A549 (cell line): ENCODE measurements around the gene SLC22A17. TPM values are rescaled to one million over a fixed set of nuclear protein-coding genes. Genes with fewer than 3 reads are reported as not detected.
A peak's percentile ranks its signal among the peaks of the same experiment; 100 is the strongest.
"Not testable (repeated sequence)": the region's sequence is repeated elsewhere in the genome, so short reads cannot be mapped to it uniquely, and the experiment has no call there.

ENCODE experiments used
- ATAC-seq, 2 experiments: fragments of 200-7000 bp in 1 of 2; fragments of >200 bp in 1 of 2; cut with Nextera tagmentation in 1 of 2; cut with Tn5 transposase in 1 of 2; 3 replicates each; pipeline versions ENCODE4 v1.8.0 to v1.9.1; 2018 to 2020; ENCODE audit warnings: mild to moderate bottlenecking in 1 of 2, moderate library complexity in 1 of 2
- CTCF ChIA-PET: fragments of 300-600 bp; sonication (Branson Sonifier 250); formaldehyde crosslinking; extraction: SDS; loops from one replicate; lab custom pipeline; 2021; ENCODE audit warnings: antibody characterized with exemption, inconsistent platforms; lab: Yijun Ruan, JAX
- POLR2A ChIA-PET: fragments of 350-600 bp; formaldehyde crosslinking; extraction: SDS; loops from one replicate; lab custom pipeline; 2021; ENCODE audit warnings: antibody characterized with exemption, inconsistent platforms; lab: Yijun Ruan, JAX
- DNase-seq, 2 experiments: peaks; one replicate each; pipeline versions ENCODE4 v3.0.0 to v3.0.0-alpha.2; 2011 to 2016; ENCODE audit warnings: low read depth in 1 of 2, low spot score in 1 of 2
- FAIRE-seq: peaks from 2 replicates; lab custom pipeline; 2011; peaks lifted over from hg19 to GRCh38; lab: Jason Lieb, UNC
- H3K27ac ChIP-seq, 2 experiments: fragments of >200 bp; sonication (Bioruptor Twin); formaldehyde crosslinking; 3 replicates each; pipeline ENCODE4 v1.5.1; 2016 to 2017
- H3K4me1 ChIP-seq: fragments of >200 bp; sonication (Bioruptor Twin); formaldehyde crosslinking; 3 replicates; pipeline ENCODE4 v1.6.1; 2016
- H3K4me2 ChIP-seq: fragments of >200 bp; sonication (Bioruptor Twin); formaldehyde crosslinking; 3 replicates; pipeline ENCODE4 v1.6.1; 2016
- H3K4me3 ChIP-seq: fragments of >200 bp; sonication (Bioruptor Twin); formaldehyde crosslinking; 3 replicates; pipeline ENCODE4 v1.5.1; 2016
- H3K9me3 ChIP-seq: fragments of >200 bp; sonication (Bioruptor Twin); formaldehyde crosslinking; 3 replicates; pipeline ENCODE4 v1.6.1; 2016
- JUN ChIP-seq, 2 experiments: fragments of >200 bp; sonication (Bioruptor Twin); formaldehyde crosslinking; IDR thresholded peaks; 2 replicates in 1 of 2; 3 replicates in 1 of 2; pipeline ENCODE4 v1.6.1; 2016 to 2017
- KDM1A ChIP-seq: fragments of 200-600 bp; sonication (generic); IDR thresholded peaks from 2 replicates; pipeline ENCODE4 v1.6.1; 2016; ENCODE audit warnings: low read depth, mild to moderate bottlenecking
- MAFK ChIP-seq: fragments of 450-650 bp; IDR thresholded peaks from 2 replicates; pipeline ENCODE4 v1.6.1; 2014; ENCODE audit not compliant: partially characterized antibody
- NPAS2 ChIP-seq: fragments of 250-450 bp; sonication (Bioruptor Pico); IDR thresholded peaks from 2 replicates; pipeline ENCODE4 v1.8.0; 2022; ENCODE audit warnings: mild to moderate bottlenecking, moderate library complexity, borderline replicate concordance
- PHF8 ChIP-seq: fragments of 200-600 bp; sonication (generic); IDR thresholded peaks from 2 replicates; pipeline ENCODE4 v1.6.1; 2016; ENCODE audit warnings: low read depth, mild to moderate bottlenecking, antibody characterized with exemption, moderate library complexity, borderline replicate concordance
- POLR2A ChIP-seq: IDR thresholded peaks from 2 replicates; pipeline ENCODE4 v1.6.1; 2012; ENCODE audit warnings: mild to moderate bottlenecking, low read length
- SREBF2 ChIP-seq: fragments of 450-650 bp; IDR thresholded peaks from 2 replicates; pipeline ENCODE4 v1.6.1; 2014; ENCODE audit warnings: mild to moderate bottlenecking, moderate library complexity
- WGBS: methylation state at CpG from one replicate; pipeline ENCODE4 v1.1.6; 2017; ENCODE audit errors: missing lambda C conversion rate; 5-methylcytosine and 5-hydroxymethylcytosine counted together
- polyA minus RNA-seq: library from RNA; depleted of rRNA, polyadenylated mRNA; stranded (reverse); fragments of >200 nt; gene quantifications from 2 replicates; pipeline ENCODE4 v1.2.3, GENCODE V29; 2011; rRNA and poly(A)+ RNA removed
- polyA plus RNA-seq, 4 experiments: library from polyadenylated mRNA; depleted of rRNA in 3 of 4; stranded (reverse); fragments of >200 nt; fragmentation: RNase III in 1 of 4; extraction: RNeasy Plus Mini Kit Qiagen cat#74134 plus additional on column Dnase treatment in 1 of 4; gene quantifications; 2 replicates in 3 of 4; 3 replicates in 1 of 4; pipeline ENCODE4 v1.2.3, GENCODE V29; 2011 to 2017
- TF ChIP-seq, protein P1 (sequence below): fragments of 200-600 bp; sonication (generic); IDR thresholded peaks from 2 replicates; pipeline ENCODE4 v1.6.1; 2016; ENCODE audit warnings: antibody characterized with exemption, mild to moderate bottlenecking, moderate library complexity
- TF ChIP-seq, protein P2 (sequence below): fragments of >200 bp; sonication (Bioruptor Twin); formaldehyde crosslinking; IDR thresholded peaks from 3 replicates; pipeline ENCODE4 v1.5.1; 2016

Gene SLC22A17
- polyA plus RNA-seq (2011; rRNA removed): 3.5 and 4.6 TPM in 2 replicates
- polyA plus RNA-seq (2012; cell fraction: cytosol; rRNA removed): 4.1 and 5.6 TPM in 2 replicates
- polyA plus RNA-seq (2012; cell fraction: nucleus; rRNA removed): 23.6 and 27.7 TPM in 2 replicates
- polyA plus RNA-seq (2017; fragmentation: RNase III; extraction: RNeasy Plus Mini Kit Qiagen cat#74134 plus additional on column Dnase treatment): 6.3 to 9.6 TPM (median 8.4 TPM) in 3 replicates
- polyA minus RNA-seq: 3.5 and 4.2 TPM in 2 replicates

DNA sequence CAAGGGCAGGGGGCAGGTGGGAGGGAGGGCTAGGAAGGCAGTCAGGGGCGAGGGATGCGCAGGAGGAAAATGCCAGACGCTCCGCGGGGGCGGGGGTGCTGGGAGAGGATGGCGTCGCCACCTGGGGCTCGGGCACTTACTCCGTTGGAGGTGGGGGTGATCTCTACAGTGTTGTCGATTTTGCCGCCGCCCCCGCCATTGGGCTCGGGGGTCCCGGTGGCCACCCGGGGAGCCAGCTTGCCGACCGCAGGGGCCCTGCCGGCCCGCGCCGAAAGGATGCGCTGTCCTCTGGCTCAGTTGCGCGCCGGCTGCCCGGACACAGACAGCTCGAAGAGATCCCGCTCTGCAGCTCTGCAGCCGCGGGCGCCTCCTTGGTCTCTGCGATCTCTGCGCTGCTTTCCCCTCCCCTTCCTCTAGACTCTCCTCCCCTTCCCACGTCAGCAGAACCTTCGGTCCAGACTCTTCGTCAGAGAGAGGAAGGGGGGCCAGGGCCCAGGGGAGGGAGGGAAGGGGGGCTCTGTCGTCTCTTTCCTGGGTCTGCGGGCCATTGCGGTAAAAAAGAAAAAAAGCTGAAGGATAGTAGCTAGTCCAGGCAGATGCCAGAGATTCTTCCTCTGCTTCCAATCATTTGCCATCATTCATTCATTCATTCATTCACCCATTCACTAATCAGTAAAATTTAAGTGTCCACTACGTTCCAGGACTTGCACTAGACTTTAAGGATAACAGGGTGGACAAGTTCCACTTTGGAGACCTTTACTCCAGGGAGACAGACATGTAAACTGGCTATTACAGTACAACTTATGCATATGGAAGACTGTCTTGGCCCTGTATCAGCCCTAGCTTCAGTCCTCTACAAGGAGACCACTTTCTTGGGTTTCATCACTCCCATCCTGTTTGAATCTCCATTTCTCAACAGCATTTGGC is at the start of gene SLC22A17:
SLC22A17 (minus strand) TSS at position 382 of the 927 bp plus-strand sequence.
- 0 out of 3 replicates have a peak, but pooled peaks cover 3% of the 10 kb centered on the region for H3K4me1 ChIP-seq
- H3K27ac ChIP-seq: peak within 1 kb of the TSS; percentile 38 to 83; a peak in 5 of 6 replicates
- ATAC-seq (peak; percentile 88 to 96), DNase-seq (peak; percentile 60 to 65), FAIRE-seq (no peak)
- H3K4me3 ChIP-seq: peak within 1 kb of the TSS; percentile 52
- 3% methylated on average over 39 of the region's 42 CpGs for WGBS
- ChIA-PET CTCF (interaction anchor here (0.9 to 3.2 kb wide), 9 partner anchors 9 to 45 kb away, joined by 3 to 24 read pairs (median 5); partner anchors contain the start of gene BCL2L2), POLR2A (interaction anchor here (0.6 kb wide), 1 partner anchor 9 kb away, joined by 3 read pairs; no protein-coding TSS in a partner anchor)
- H3K9me3 ChIP-seq: no peaks in the 10 kb centered on the region
- H3K4me2 ChIP-seq: peak within 1 kb of the TSS; percentile 83
- TF ChIP-seq POLR2A (peak; percentile 84), PHF8 (peak; percentile 31; the same call in 1 of the 2 replicates), NPAS2 (CRISPR knock-in tag) (no peak)

- no peak for DNase-seq
- no peak overlapping the region for H3K27ac ChIP-seq
- TF ChIP-seq, protein P1, sequence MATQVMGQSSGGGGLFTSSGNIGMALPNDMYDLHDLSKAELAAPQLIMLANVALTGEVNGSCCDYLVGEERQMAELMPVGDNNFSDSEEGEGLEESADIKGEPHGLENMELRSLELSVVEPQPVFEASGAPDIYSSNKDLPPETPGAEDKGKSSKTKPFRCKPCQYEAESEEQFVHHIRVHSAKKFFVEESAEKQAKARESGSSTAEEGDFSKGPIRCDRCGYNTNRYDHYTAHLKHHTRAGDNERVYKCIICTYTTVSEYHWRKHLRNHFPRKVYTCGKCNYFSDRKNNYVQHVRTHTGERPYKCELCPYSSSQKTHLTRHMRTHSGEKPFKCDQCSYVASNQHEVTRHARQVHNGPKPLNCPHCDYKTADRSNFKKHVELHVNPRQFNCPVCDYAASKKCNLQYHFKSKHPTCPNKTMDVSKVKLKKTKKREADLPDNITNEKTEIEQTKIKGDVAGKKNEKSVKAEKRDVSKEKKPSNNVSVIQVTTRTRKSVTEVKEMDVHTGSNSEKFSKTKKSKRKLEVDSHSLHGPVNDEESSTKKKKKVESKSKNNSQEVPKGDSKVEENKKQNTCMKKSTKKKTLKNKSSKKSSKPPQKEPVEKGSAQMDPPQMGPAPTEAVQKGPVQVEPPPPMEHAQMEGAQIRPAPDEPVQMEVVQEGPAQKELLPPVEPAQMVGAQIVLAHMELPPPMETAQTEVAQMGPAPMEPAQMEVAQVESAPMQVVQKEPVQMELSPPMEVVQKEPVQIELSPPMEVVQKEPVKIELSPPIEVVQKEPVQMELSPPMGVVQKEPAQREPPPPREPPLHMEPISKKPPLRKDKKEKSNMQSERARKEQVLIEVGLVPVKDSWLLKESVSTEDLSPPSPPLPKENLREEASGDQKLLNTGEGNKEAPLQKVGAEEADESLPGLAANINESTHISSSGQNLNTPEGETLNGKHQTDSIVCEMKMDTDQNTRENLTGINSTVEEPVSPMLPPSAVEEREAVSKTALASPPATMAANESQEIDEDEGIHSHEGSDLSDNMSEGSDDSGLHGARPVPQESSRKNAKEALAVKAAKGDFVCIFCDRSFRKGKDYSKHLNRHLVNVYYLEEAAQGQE: no peak
- TF ChIP-seq MAFK: no peak
- no peak for TF ChIP-seq JUN (IDR thresholded peaks at IDR 0.05)
- no peak for TF ChIP-seq KDM1A
- no peak for TF ChIP-seq SREBF2
- TF ChIP-seq, protein P2, sequence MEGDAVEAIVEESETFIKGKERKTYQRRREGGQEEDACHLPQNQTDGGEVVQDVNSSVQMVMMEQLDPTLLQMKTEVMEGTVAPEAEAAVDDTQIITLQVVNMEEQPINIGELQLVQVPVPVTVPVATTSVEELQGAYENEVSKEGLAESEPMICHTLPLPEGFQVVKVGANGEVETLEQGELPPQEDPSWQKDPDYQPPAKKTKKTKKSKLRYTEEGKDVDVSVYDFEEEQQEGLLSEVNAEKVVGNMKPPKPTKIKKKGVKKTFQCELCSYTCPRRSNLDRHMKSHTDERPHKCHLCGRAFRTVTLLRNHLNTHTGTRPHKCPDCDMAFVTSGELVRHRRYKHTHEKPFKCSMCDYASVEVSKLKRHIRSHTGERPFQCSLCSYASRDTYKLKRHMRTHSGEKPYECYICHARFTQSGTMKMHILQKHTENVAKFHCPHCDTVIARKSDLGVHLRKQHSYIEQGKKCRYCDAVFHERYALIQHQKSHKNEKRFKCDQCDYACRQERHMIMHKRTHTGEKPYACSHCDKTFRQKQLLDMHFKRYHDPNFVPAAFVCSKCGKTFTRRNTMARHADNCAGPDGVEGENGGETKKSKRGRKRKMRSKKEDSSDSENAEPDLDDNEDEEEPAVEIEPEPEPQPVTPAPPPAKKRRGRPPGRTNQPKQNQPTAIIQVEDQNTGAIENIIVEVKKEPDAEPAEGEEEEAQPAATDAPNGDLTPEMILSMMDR: no peak
- TF ChIP-seq, all 56 proteins: peak for 0
- Histone ChIP-seq H3K9me3 (no peaks in the 10 kb centered on the region), H3K4me3 (no peak overlapping the region), H3K4me2 (no peak overlapping the region), H3K4me1 (no peaks in the 10 kb centered on the region)
- POLR2A ChIA-PET: no interaction called here
- whole genome bisulfite sequencing: 25% methylated on average over 4 of the region's 4 CpGs
- CTCF ChIA-PET: interaction anchor here (0.9 kb wide), 1 partner anchor 72 kb away, joined by 3 read pairs; no protein-coding TSS in a partner anchor
- ATAC-seq (no peak), FAIRE-seq (no peak)
These were observed 48.6 kb upstream of the SLC22A17 start for GRCh38 chr14:23401291-23401690.

- 35% methylated on average over 16 of the region's 16 CpGs for WGBS
- H3K4me3 ChIP-seq, ATAC-seq, DNase-seq, H3K4me2 ChIP-seq, H3K9me3 ChIP-seq, FAIRE-seq, H3K4me1 ChIP-seq, H3K27ac ChIP-seq, POLR2A ChIA-PET: not testable (repeated sequence)
- CTCF ChIA-PET: interaction anchor here (0.9 kb wide), 1 partner anchor 72 kb away, joined by 3 read pairs; no protein-coding TSS in a partner anchor
These were observed 47.9 kb upstream of the SLC22A17 start for GRCh38 chr14:23400496-23401149.
